Stimulated activated naive CD8-positive, alpha-beta T cell treated with anti-CD3 and anti-CD28 coated beads, Interleukin-15, Interleukin-2, amounts not matched to agents 100 ng/mL and 50 ng/mL, for 24 hours (primary cell): Measurements from ENCODE around the gene PANK3.
"Not testable (repeated sequence)": the region's sequence is repeated elsewhere in the genome, so short reads cannot be mapped to it uniquely, and the experiment has no call there.

Source experiments
- H3K27ac Mint-ChIP-seq: one replicate; pipeline ENCODE4 v1.8.0; 2021; ENCODE audit warnings: mild to moderate bottlenecking, mixed read lengths
- H3K27me3 Mint-ChIP-seq: one replicate; pipeline ENCODE4 v1.8.0; 2021; ENCODE audit warnings: mixed read lengths
- H3K36me3 Mint-ChIP-seq: one replicate; pipeline ENCODE4 v1.8.0; 2021; ENCODE audit warnings: low read depth, mixed read lengths
- H3K4me1 Mint-ChIP-seq: one replicate; pipeline ENCODE4 v1.8.0; 2021; ENCODE audit warnings: low read depth, mixed read lengths
- H3K4me3 Mint-ChIP-seq: one replicate; pipeline ENCODE4 v1.8.0; 2021; ENCODE audit warnings: mild to moderate bottlenecking, mixed read lengths
- H3K9me3 Mint-ChIP-seq: one replicate; pipeline ENCODE4 v1.8.0; 2021; ENCODE audit warnings: mixed read lengths

The PANK3 gene

DNA sequence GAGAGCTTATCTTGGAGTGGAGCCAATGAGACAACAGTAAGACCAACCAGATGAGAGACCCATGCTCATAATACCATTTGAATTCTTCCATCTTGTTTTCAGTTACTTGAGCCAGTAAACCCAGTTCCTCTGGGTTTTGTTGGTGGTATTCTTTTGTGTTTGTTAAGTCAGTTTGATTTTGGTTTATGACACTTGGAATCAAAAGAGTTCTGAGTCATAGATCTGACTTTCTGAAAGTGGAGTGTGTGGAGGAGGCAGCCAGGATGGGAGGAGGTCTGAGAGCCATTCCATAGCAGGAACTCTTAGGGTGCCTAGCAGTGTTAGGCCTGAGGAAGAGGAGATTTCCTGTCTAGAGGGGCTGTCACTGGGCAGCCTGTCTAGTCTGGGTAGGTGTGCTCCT lies 24.6 kb upstream of the PANK3 start:
- Mint-ChIP-seq H3K4me3 (no peak overlapping the region), H3K27ac (no peak overlapping the region), H3K27me3 (peaks cover 8% of the 10 kb centered on the region), H3K36me3 (no peaks in the 10 kb centered on the region), H3K9me3 (no peaks in the 10 kb centered on the region), H3K4me1 (peaks cover 12% of the 10 kb centered on the region)

DNA sequence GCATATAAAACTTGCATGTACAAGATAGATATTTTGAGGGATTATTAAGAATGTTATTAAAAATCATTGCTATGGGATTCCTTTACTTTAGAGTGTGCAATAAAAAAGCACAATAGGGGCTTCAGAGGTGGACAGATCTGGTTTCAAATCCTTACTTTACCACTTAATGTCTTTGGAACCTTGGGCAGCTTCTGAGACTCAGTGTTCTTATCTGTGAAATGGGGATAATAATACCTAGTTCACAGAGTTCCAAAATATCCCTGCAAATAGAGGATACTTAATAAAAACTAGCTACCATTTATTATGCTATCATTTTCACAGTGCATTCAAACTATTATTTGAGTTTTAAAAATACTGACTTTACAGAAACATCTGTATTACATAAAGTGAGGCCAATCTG lies 23.3 kb upstream of the PANK3 start:
- no peaks in the 10 kb centered on the region for H3K4me1 Mint-ChIP-seq
- no peaks in the 10 kb centered on the region for H3K9me3 Mint-ChIP-seq
- no peaks in the 10 kb centered on the region for H3K36me3 Mint-ChIP-seq
- no peak overlapping the region for H3K4me3 Mint-ChIP-seq
- H3K27me3 Mint-ChIP-seq: peaks cover 14% of the 10 kb centered on the region
- H3K27ac Mint-ChIP-seq: no peak overlapping the region

DNA sequence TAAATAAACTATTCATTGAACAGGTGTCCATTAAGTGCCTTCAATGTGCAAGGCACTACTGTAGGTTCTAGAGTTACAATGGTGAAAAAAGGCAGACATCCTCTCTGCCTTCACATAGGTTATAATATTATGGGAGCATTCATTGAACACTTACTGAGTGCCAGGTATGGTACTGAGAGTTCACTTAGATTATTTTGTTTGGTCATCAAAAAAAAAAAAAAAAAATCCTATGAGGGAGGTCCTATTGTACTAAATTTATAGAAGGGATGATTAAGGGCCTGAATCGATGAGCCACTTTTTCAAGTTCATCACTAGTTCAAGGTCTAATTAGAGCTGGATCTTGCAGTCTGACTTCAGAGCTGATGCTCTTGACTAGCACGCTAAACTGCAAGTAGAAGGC lies 22.8 kb upstream of the PANK3 start:
- Mint-ChIP-seq H3K27ac (no peak overlapping the region), H3K4me1 (no peaks in the 10 kb centered on the region), H3K36me3 (no peaks in the 10 kb centered on the region), H3K27me3 (peaks cover 18% of the 10 kb centered on the region), H3K9me3 (no peaks in the 10 kb centered on the region), H3K4me3 (no peak overlapping the region)

DNA sequence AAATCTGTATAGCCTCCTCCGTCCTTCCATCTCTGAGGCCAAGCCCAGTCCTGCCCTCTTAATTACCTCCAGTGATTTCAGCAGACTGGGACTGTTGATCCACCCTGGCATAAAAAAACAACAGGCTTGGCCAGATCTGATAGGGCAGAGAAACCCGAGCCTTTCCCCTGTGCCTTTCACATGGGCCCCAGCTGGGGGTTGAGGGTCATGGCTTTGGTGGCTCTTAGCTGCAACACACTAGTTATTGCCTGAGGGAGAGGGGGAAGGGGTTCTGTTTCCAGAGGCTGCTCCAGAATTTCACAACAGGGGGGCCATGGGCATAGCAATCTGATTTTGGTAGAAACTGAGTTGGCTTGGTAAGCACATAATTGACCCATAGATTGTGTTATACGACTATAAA lies 21.2 kb upstream of the PANK3 start:
- no peaks in the 10 kb centered on the region for H3K36me3 Mint-ChIP-seq
- no peaks in the 10 kb centered on the region for H3K4me1 Mint-ChIP-seq
- peaks cover 33% of the 10 kb centered on the region for H3K27me3 Mint-ChIP-seq
- no peak overlapping the region for H3K4me3 Mint-ChIP-seq
- no peak overlapping the region for H3K27ac Mint-ChIP-seq
- no peaks in the 10 kb centered on the region for H3K9me3 Mint-ChIP-seq

DNA sequence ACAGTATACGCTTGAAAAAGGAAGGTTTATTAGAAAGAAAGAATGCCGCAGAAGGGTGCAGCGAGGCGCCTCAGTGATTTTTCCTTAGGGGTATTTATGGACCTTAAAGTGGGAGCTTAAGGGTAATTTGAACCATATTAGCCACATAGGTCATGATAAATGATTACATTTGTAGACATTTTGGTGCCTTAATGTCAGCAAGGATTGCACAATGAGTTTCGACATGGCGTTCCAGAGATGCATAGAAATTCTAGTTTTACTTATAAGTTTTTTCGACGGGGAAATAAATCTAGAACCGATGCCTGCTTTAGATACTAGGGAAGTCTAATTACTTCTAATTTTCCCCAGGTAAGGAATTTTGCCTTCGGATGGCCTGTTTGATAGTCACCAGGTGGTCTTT lies 20.7 kb upstream of the PANK3 start:
- peaks cover 37% of the 10 kb centered on the region for H3K27me3 Mint-ChIP-seq
- no peaks in the 10 kb centered on the region for H3K36me3 Mint-ChIP-seq
- H3K9me3 Mint-ChIP-seq: no peaks in the 10 kb centered on the region
- no peak overlapping the region for H3K27ac Mint-ChIP-seq
- H3K4me1 Mint-ChIP-seq: no peaks in the 10 kb centered on the region
- H3K4me3 Mint-ChIP-seq: no peak overlapping the region

DNA sequence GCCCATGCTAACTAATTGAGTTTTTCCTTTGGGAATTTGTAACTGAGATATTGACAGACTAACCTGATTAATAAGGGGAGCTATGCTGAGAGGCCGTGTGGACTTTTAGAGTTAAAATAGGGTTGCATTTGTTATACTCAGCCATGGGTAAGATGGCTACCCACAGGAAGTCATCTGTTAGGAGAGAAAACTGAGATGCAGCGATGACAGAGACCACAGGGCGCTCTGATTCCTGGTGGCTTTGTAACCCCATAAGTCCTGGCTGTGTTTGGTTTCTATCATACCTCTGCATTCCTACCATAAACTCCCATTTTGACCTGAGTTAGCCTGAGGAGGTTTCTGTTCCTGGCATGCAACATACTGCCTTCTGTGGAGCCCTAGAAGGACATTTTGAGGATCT lies 19.5 kb upstream of the PANK3 start:
- H3K4me3 Mint-ChIP-seq: no peak overlapping the region
- no peaks in the 10 kb centered on the region for H3K4me1 Mint-ChIP-seq
- no peaks in the 10 kb centered on the region for H3K9me3 Mint-ChIP-seq
- H3K27ac Mint-ChIP-seq: no peak overlapping the region
- H3K27me3 Mint-ChIP-seq: peaks cover 48% of the 10 kb centered on the region
- no peaks in the 10 kb centered on the region for H3K36me3 Mint-ChIP-seq

DNA sequence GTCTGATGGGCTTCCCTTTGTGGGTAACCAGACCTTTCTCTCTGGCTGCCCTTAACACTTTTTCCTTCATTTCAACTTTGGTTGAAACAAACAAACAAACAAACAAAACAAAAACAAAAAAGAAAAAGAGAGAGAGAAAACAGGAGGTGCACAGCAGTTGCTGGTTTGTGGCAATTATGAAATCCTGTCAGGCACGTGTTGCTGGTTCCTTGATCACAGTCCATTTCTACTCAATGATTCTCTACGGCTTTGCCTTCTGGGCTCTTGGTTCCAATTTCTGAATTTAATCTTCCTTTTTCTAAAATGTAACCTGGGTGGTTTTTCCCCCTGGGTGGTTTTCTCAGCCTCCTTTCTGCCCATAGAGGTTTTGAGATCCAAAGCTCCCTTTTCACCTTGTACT lies 17.8 kb upstream of the PANK3 start:
- H3K27ac Mint-ChIP-seq: no peak overlapping the region
- H3K4me3 Mint-ChIP-seq: no peak overlapping the region
- peaks cover 52% of the 10 kb centered on the region for H3K27me3 Mint-ChIP-seq
- no peaks in the 10 kb centered on the region for H3K4me1 Mint-ChIP-seq
- no peaks in the 10 kb centered on the region for H3K9me3 Mint-ChIP-seq
- no peaks in the 10 kb centered on the region for H3K36me3 Mint-ChIP-seq

DNA sequence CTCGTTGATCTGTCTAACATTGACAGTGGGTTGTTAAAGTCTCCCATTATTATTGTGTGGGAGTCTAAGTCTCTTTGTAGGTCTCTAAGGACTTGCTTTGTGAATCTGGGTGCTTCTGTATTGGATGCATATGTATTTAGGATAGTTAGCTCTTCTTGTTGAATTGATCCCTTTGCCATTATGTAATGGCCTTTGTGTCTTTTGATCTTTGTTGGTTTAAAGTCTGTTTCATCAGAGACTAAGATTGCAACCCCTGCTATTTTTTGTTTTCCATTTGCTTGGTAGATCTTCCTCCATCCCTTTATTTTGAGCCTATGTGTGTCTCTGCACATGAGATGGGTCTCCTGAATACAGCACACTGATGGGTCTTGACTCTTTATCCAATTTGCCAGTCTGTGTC lies 17.0 kb upstream of the PANK3 start:
- not testable (repeated sequence) for H3K9me3 Mint-ChIP-seq, H3K4me1 Mint-ChIP-seq, H3K27ac Mint-ChIP-seq, H3K36me3 Mint-ChIP-seq, H3K4me3 Mint-ChIP-seq
- H3K27me3 Mint-ChIP-seq: peaks cover 52% of the 10 kb centered on the region

DNA sequence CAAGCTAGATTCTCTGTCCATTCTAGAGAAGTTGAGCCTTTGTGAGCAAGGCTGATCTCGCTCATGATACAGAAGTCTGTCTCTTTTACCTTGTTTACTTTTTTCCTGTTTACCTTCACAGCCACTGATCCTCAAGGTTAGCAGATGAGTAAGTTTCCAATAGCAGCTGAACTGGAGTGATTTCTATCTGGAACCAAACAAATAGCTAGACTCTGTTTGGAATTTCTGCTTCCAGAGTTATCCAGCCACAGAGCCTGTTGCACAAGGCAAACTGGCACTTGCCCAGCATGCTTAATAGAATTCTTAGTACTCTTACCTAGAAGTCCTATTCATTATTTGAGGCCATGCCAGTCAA lies 12.8 kb upstream of the PANK3 start:
- H3K27me3 Mint-ChIP-seq: peaks cover 44% of the 10 kb centered on the region
- no peak overlapping the region for H3K4me3 Mint-ChIP-seq
- no peaks in the 10 kb centered on the region for H3K36me3 Mint-ChIP-seq
- no peak overlapping the region for H3K27ac Mint-ChIP-seq
- no peaks in the 10 kb centered on the region for H3K4me1 Mint-ChIP-seq
- no peaks in the 10 kb centered on the region for H3K9me3 Mint-ChIP-seq

DNA sequence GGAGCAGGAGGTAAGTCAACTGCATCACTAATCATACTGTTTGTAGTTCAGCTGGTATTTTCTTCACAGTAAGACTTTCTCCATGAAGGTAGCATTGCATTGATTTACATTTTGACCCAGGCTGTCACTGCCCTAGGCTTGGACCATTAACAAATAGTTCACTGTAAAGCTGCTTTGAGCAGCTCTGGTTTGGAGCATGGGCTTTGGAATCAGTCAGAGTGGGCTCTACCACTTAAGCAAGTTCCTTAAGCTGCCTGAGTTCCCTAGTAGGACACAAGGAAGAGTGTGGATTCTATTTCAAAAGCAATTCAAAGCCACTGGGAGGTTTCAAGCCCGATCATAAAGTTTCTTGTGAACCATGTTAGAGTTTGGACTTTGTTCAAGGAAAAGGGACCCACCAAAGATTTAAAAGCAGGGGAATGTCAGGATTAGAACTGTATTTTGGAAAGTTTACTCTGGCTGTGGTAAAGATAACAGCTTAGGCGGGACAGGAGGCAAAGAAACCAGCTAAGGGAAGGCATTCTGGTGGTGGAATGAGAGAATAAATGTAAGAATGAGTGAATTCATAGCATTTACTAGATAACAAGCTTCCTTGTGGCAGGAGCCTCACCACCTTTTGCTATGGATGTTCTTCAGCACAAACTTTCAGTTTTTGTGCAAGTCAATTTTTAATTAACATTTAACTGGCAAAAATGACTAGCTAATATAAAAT lies 12.3 kb upstream of the PANK3 start:
- H3K27me3 Mint-ChIP-seq: peaks cover 41% of the 10 kb centered on the region
- no peak overlapping the region for H3K4me3 Mint-ChIP-seq
- no peaks in the 10 kb centered on the region for H3K36me3 Mint-ChIP-seq
- no peak overlapping the region for H3K27ac Mint-ChIP-seq
- H3K4me1 Mint-ChIP-seq: no peaks in the 10 kb centered on the region
- no peaks in the 10 kb centered on the region for H3K9me3 Mint-ChIP-seq

DNA sequence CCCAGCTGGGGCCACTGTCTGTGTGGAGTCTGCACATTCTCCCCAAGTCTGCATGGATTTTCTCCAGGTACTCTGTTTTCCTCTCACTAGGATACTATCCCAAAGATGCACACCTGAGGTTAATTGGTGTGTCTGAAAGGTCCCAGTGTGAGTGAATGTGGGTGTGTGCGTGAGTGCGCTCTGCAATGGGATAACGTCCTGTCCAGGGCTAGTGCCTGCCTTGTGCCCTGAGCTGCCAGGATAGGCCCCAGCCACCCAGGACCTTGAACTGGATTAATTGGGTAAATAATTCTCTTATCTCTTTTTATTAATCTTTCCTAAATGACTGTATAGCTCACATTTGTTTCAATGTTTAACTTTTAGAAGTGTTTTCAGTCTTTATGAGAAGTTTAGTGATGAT lies 11.5 kb upstream of the PANK3 start:
- no peaks in the 10 kb centered on the region for H3K9me3 Mint-ChIP-seq
- no peaks in the 10 kb centered on the region for H3K36me3 Mint-ChIP-seq
- no peaks in the 10 kb centered on the region for H3K4me1 Mint-ChIP-seq
- no peak overlapping the region for H3K27ac Mint-ChIP-seq
- H3K27me3 Mint-ChIP-seq: peaks cover 41% of the 10 kb centered on the region
- no peak overlapping the region for H3K4me3 Mint-ChIP-seq

DNA sequence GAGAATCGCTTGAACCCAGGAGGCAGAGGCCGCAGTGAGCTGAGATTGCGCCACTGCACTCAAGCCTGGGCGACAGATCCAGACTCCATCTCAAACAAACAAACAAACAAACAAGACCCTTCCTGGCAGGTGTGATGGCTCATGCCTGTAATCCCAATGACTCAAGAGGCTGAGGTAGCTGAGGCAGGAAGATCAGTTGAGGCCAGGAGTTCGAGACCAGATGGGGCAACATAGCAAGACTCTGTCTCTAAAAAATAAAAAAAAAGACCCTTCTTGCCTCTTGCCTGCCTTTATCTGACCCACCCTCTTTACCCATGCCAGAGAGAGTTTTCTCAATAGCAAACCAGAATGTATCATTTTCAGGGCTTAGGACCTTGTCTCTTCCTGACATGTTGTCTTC lies 8.8 kb upstream of the PANK3 start:
- Mint-ChIP-seq H3K4me3 (no peak overlapping the region), H3K9me3 (no peaks in the 10 kb centered on the region), H3K36me3 (no peaks in the 10 kb centered on the region), H3K27me3 (peaks cover 26% of the 10 kb centered on the region), H3K4me1 (peaks cover 5% of the 10 kb centered on the region), H3K27ac (no peak overlapping the region)

DNA sequence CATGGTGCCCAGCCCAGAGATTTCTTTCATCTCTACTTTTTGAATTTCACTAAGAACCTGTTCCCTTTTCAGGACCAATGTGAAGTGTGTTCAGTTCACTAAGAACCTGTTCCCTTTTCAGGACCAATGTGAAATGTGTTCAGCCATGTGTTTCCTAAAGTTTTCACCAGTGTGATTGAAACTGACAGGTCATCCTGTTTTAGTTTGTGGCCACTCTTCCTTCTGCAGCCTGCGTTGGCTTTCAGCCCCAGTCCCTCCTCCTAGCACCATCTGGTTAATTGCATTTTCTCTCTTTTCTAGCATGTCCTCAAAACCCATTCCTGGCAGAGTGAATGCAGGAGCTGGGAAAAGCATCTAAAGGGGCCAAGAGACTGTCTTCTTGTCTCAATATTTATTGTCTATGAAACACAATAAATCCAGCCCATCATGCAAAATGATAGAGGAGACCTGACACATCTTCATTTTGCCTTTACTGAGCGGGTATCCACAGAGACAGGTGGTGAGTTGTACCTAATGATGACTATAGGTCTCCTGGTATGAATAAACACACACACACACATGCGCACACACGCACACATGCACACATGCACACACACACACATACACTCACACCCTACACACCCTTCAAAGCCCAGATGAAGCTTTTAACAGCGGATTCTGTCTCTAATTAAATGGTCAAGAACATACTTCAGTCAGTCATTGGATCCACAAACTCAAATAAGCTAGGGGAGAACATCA lies 6.1 kb upstream of the PANK3 start:
- no peaks in the 10 kb centered on the region for H3K9me3 Mint-ChIP-seq

DNA sequence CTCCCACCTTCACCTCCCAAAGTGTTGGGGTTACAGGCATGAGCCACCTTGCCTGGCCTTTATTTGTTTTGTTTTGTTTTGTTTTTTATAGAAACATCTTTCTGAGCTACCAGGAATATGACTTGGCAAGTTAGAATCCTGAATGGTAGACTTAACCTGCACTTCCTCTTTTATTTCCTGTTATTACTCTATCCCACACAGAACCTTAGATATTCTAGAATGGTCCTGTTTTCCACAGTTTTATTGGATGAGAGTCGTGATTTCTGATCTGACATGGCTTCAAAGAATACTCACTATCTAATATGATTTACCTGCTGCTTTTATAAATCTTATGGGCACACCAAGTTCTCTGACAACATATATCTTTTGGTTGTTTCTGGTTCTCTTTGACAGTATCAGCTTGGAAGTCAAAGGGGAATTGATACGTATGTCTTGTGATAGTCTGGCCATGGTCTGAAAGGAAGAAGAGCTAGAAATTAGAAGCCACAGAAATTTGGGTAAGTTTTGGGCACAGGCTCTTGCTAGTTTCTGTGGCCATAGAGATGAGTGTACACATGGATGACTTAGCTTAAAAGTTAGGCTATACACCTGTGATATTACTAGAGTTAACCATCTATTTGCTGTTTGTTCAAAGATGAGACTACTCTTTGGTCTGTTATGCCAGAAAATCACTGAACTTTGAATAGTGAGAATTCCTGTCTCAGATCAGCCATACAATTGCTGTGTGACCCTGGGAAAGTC lies 4.7 kb upstream of the PANK3 start:
- Mint-ChIP-seq H3K27ac (peak overlapping the region; percentile 38), H3K9me3 (no peaks in the 10 kb centered on the region), H3K4me3 (no peak overlapping the region), H3K36me3 (no peaks in the 10 kb centered on the region), H3K4me1 (peaks cover 15% of the 10 kb centered on the region), H3K27me3 (peaks cover 26% of the 10 kb centered on the region)

More for the DNA sequence above, 6.1 kb upstream of the PANK3 start:
- no peaks in the 10 kb centered on the region for H3K36me3 Mint-ChIP-seq
- H3K27ac Mint-ChIP-seq: no peak overlapping the region
- H3K4me3 Mint-ChIP-seq: no peak overlapping the region
- H3K27me3 Mint-ChIP-seq: peaks cover 26% of the 10 kb centered on the region
- peaks cover 7% of the 10 kb centered on the region for H3K4me1 Mint-ChIP-seq

DNA sequence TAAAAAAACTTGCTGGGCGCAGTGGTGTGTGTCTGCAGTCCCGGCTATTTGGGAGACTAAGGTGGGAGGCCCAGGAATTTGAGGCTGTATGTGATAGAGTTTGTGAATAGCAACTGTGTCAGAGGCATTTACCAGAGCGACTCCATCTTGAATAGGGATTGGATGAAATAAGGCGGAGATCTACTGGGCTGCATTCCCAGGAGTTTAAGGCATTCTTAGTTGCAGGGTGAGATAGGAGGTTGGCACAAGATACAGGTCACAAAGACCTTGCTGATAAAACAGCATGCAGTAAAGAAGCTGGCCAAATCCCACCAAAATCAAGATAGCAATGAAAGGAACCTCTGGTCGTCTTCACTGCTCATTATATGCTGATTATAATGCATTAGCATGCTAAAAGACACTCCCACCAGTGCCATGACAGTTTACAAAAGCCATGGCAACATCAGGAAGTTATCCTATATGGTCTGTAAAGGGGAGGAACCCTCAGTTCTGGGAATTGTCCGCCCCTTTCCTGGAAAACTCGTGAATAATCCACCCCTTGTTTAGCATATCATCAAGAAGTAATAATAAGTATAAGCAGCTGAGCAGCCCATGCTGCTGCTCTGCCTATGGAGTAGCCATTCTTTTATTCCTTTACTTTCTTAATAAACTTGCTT lies 1.8 kb upstream of the PANK3 start:
- not testable (repeated sequence) for H3K4me3 Mint-ChIP-seq, H3K9me3 Mint-ChIP-seq, H3K27me3 Mint-ChIP-seq, H3K27ac Mint-ChIP-seq
- H3K4me1 Mint-ChIP-seq: peaks cover 30% of the 10 kb centered on the region
- peaks cover 13% of the 10 kb centered on the region for H3K36me3 Mint-ChIP-seq
